ENCODE results near the gene ARHGEF10L.

ARHGEF10L gene

GRCh38 chr1:17643861-17644703 is 104.6 kb downstream of the ARHGEF10L start:
- Histone ChIP-seq H3K27me3 (ENCODE audit: insufficient read depth, poor library complexity, severe bottlenecking) (no peaks in the 10 kb centered on the region), H3K27ac (replicated peaks) (no peak overlapping the region), H3K4me3 (replicated peaks; ENCODE audit: insufficient read depth, low read length) (no peak overlapping the region)
- TF ChIP-seq SPI1 (IDR thresholded peaks at IDR 0.05; ENCODE audit: borderline replicate concordance, low read depth) (no peak), REST (IDR thresholded peaks at IDR 0.05; ENCODE audit: insufficient replicate concordance, low read depth) (no peak), POLR2AphosphoS5 (IDR thresholded peaks at IDR 0.05; ENCODE audit: low read depth) (no peak), GABPA (IDR thresholded peaks at IDR 0.05; ENCODE audit: low read depth) (no peak), CTCF (IDR thresholded peaks at IDR 0.05; ENCODE audit: insufficient read depth, low read length) (no peak)
- no peak for DNase-seq (ENCODE audit: low read depth in 1 of 2, low spot score in 1 of 2)

- TF ChIP-seq GABPA (IDR thresholded peaks at IDR 0.05; ENCODE audit: low read depth), result no peak
- no peak for TF ChIP-seq CTCF (IDR thresholded peaks at IDR 0.05; ENCODE audit: insufficient read depth, low read length)
- TF ChIP-seq REST (IDR thresholded peaks at IDR 0.05; ENCODE audit: insufficient replicate concordance, low read depth), result no peak
- no peak for TF ChIP-seq POLR2AphosphoS5 (IDR thresholded peaks at IDR 0.05; ENCODE audit: low read depth)
- no peak for TF ChIP-seq SPI1 (IDR thresholded peaks at IDR 0.05; ENCODE audit: borderline replicate concordance, low read depth)
- H3K27ac ChIP-seq (replicated peaks), result no peak overlapping the region
- H3K4me3 ChIP-seq (replicated peaks; ENCODE audit: insufficient read depth, low read length), result no peak overlapping the region
- no peaks in the 10 kb centered on the region for H3K27me3 ChIP-seq (ENCODE audit: insufficient read depth, poor library complexity, severe bottlenecking)
- DNase-seq (ENCODE audit: low read depth in 1 of 2, low spot score in 1 of 2), result no peak
These were observed 105.8 kb downstream of the ARHGEF10L start for GRCh38 chr1:17645068-17645911.

GRCh38 chr1:17646444-17647280 is 107.2 kb downstream of the ARHGEF10L start:
- no peak overlapping the region for H3K27ac ChIP-seq (replicated peaks)

More at GRCh38 chr1:17646444-17647280, 107.2 kb downstream of the ARHGEF10L start:
- Histone ChIP-seq H3K27me3 (ENCODE audit: insufficient read depth, poor library complexity, severe bottlenecking) (no peaks in the 10 kb centered on the region), H3K4me3 (replicated peaks; ENCODE audit: insufficient read depth, low read length) (no peak overlapping the region)
- DNase-seq (ENCODE audit: low read depth in 1 of 2, low spot score in 1 of 2), result no peak
- no peak for TF ChIP-seq GABPA (IDR thresholded peaks at IDR 0.05; ENCODE audit: low read depth)
- TF ChIP-seq SPI1 (IDR thresholded peaks at IDR 0.05; ENCODE audit: borderline replicate concordance, low read depth), result no peak
- TF ChIP-seq REST (IDR thresholded peaks at IDR 0.05; ENCODE audit: insufficient replicate concordance, low read depth), result no peak
- no peak for TF ChIP-seq POLR2AphosphoS5 (IDR thresholded peaks at IDR 0.05; ENCODE audit: low read depth)
- TF ChIP-seq CTCF (IDR thresholded peaks at IDR 0.05; ENCODE audit: insufficient read depth, low read length), result no peak
